ENCODE results near the gene HSD3B7.
"Not testable (repeated sequence)": the region's sequence is repeated elsewhere in the genome, so short reads cannot be mapped to it uniquely, and the experiment has no call there.

The HSD3B7 gene

DNA sequence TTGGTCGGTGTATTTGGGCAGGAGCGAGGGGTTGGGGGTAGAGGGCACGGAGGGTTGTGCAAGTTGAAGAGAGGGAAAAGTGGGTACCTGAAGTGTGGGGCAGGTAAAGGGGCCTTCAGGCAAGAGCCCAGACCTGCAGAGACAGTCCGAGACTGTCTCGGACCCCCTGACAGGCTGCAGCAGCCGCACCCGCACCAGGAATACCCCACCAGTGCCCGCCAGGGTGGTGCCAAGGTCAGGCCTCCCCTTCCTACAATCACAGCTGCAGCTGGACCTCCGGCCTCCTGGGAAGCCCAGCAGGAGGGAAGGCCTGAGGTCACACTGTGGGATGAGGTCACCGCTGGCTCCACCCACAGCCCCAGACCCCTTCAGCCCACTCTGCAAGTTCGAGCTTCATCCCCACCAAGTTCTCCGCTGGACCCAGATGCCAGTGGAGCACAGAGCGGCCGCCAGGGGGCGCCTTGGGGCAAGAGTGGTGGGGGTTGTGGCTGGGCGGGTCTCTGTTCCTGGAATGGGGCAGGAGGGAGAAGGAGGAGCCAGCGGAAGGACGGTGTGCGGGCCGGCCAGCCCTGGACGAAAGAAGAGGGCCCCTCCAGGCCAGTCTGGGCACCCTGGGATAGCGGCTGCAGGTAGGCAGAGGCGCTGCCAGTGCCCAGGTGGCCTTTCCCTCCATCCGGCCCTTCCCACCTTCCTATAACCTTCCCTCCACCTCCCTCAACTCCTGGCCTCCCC is at the start of gene HSD3B7:
TSS of gene HSD3B7 (plus strand) at position 539 of the 732 bp plus-strand sequence. CDS start 452 bp downstream, outside the sequence.
- DNase-seq: no peak

GRCh38 chr16:30937692-30938091 is 47.3 kb upstream of the HSD3B7 start:
- no peak for DNase-seq

DNA sequence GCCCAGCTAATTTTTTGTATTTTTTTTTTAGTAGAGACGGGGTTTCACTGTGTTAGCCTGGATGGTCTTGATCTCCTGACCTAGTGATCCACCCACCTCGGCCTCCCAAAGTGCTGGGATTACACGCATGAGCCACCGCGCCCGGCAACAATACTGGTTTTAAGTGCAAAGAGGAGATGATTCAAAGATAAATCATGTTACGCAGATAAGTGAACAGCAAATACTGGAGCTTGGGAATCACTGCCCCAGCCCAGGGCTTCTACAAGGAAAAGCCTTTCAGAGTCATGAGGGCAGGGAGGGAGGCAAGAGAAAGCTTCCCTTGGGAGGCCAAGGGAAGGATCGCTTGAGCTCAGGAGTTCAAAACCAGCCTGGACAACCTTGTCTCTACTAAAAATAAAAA is 45.4 kb upstream of the HSD3B7 start:
- DNase-seq: not testable (repeated sequence)

DNA sequence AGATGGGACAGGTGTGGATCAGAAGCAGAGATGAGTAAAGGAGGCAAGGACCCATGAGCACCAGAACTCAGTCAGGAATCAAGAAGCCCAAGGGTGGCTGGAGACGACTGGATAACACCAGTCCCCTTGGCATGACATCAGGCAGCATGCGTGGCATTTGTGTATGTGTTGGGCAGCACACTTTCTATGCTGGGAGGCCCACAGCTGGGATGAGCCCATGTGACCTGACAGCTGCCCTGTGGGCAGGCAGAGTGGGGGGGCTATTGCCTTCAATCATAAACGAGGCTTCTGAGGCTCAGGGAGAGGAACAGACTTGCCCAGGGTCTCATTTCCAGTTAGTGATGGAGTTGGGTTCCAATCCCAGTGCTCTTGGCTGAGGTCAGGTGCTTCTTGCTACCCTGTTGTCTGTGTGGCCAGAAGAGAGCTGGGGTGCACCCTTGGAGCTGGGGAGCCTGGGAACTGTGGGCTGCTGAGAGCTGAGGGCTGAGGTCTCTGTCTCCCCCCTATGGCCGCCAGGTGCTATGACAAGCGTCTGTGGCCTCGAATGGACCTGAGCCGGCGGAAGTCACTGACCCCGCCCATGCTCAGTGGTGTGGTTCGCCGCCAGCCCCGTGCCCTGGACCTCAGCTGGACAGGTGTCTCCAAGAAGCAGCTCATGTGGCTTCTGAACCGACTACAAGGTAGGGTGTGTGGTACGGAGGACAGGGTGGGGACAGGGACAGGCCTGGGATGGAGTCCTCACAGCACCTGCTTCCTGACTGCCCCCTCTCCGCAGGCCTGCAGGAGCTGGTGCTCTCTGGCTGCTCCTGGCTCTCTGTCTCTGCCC is 43.2 kb upstream of the HSD3B7 start:
- DNase-seq: no peak

DNA sequence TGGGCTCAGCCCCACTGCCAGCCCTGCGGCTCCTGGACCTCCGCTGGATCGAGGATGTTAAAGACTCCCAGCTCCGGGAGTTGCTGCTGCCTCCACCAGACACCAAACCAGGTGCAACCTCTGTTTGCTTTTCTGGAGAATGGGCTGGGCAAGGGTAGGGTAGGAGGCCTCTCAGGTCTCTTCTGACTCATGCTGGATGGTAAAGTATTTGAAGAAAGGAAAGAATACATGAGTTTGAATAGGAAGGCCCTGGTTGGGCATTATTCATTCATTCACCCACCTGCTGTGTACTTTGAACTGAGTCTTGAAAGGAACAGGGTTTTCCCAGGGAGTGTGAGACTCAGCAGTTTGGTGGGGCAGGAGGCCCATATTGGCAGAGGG is 42.6 kb upstream of the HSD3B7 start:
- no peak for DNase-seq

- no peak for DNase-seq
Measured at GRCh38 chr16:30944352-30944751, 40.7 kb upstream of the HSD3B7 start.

GRCh38 chr16:30946671-30947540 is 38.1 kb upstream of the HSD3B7 start:
- DNase-seq: no peak

DNA sequence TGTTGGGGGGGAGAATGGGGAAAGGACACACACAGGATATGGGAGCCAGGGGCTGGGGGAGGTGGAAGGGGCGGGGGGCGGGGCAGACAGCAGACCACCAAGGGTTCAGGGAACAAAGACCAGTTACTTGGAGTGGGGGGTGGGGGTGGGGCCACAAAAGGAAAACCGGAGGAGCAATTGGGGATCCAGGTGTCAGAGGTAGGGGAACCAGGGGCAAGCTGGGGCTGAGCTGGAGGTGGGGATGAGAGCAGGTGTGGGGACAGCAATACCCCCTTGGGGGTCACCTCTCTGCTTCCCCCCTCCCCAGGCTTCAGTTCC is 37.5 kb upstream of the HSD3B7 start:
- DNase-seq: no peak

DNA sequence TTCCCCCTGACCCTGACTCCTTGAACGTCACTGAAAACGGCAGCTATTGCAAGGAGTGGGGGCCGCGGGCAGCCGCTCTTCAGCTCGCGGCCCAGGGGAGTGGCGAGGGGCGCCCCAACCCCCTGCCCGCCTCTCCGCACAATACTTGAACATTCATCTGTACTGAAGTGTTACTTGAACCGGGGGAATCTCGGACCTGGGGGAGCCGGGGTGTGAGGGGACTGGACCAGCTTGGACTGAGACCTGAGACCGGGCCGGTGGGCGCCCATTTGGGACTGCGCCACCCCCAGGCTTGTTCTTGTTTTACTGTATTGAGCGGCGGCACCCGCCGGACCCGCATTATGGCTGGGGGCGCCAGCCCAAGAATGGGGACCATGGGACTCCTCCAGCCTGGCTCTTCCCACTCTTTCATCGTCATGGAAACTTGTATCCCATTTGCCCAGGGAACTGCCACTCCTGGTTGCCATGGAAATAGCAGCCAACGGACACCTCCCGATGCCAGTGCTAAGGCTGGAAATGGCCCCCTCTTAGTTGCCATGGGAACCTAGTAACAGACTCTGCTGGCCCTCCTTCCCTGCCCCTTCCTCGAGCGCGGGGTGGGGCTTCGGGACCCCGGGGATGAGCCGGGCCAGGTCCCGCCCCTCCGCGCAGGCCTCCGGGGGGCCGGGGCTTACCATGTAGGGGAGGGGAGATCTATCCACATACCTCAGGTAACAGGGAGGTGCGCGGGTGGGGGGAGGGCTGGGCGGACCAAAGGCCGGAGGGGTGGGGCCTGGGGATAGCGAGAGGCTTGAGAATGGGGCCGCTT is 36.9 kb upstream of the HSD3B7 start:
- DNase-seq: no peak

GRCh38 chr16:30948667-30949649 is 36.0 kb upstream of the HSD3B7 start, which contains the start of gene ORAI3:
Gene ORAI3 (plus strand): TSS chr16:30949068. CDS start chr16:30949290, 222 bp downstream.
- DNase-seq: no peak

- DNase-seq: no peak
Measured at GRCh38 chr16:30949650-30950515, 35.1 kb upstream of the HSD3B7 start.

DNA sequence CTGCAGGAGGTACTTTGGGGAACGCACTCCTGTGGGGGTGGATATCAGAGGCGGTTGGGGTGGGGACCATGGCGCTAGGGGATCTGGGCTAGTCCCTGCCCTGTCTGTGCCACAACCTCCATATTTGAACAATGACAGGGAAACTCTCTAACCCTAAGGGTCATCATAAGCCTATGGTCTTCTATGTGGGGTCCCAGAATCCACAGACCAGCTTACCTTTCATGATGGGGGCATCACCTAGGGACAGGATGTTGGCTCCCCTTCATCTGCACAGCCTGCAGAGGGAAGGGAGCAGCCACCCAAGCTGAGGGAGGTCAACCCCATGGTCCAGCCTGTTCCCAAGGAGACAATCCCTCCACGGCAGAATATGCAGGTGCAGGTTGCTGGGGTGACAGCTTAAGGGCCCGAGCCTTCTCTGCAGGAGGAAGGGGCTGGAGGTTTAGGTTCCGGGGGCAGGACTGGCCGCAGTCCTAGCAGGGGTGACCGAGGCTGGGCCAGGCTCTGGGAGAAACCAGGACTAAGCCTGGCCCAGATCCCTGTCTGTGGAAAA is 34.4 kb upstream of the HSD3B7 start:
- DNase-seq: no peak

- no peak for DNase-seq
Measured at GRCh38 chr16:30951193-30951592, 33.8 kb upstream of the HSD3B7 start.

DNA sequence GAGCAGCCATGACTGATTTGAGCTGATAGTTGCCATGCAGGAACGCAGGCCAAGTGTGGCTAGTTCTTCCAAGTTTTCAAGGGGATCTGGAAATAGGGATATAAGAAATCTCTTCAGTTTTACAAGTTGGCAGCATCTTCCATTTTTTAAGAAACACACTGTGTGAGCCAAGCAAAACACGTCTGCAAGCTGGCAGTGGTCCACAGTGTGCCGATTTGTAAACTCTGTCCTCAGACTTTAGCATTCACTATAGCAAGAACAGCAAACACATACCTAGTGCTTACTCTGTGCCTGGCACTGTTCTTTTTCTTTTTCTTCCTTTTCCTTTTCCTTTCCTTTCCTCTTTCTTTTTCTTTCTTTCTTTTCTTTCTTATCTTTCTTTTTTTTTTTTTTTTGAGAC is 33.3 kb upstream of the HSD3B7 start:
- DNase-seq: no peak

DNA sequence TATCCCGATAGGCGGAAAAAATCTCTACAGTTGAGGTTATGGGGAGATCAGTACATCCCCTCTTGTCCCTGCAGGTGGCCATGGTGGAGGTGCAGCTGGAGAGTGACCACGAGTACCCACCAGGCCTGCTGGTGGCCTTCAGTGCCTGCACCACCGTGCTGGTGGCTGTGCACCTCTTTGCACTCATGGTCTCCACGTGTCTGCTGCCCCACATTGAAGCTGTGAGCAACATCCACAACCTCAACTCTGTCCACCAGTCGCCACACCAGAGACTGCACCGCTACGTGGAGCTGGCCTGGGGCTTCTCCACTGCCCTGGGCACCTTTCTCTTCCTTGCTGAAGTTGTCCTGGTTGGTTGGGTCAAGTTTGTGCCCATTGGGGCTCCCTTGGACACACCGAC is 31.9 kb upstream of the HSD3B7 start:
- DNase-seq: no peak

- peak; percentile 65 for DNase-seq
Measured at GRCh38 chr16:30953511-30954124, 31.4 kb upstream of the HSD3B7 start.

DNA sequence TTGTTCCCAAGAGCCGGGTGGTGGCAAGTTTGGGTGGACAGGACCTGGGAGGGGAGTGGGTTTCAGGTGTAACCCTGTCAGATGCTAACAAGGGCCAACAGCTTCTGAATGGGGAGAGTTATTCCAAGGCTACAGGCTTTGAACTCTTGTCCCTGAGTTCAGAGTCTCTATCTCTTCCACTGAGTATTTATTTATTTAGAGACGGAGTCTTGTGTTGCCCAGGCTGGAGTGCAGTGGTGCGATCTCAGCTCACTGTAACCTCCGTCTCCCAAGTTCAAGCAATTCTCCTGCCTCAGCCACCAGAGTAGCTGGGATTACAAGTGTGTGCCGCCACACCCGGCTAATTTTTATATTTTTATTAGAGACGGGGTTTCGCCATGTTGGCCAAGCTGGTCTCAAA is 30.0 kb upstream of the HSD3B7 start:
- DNase-seq: no peak

DNA sequence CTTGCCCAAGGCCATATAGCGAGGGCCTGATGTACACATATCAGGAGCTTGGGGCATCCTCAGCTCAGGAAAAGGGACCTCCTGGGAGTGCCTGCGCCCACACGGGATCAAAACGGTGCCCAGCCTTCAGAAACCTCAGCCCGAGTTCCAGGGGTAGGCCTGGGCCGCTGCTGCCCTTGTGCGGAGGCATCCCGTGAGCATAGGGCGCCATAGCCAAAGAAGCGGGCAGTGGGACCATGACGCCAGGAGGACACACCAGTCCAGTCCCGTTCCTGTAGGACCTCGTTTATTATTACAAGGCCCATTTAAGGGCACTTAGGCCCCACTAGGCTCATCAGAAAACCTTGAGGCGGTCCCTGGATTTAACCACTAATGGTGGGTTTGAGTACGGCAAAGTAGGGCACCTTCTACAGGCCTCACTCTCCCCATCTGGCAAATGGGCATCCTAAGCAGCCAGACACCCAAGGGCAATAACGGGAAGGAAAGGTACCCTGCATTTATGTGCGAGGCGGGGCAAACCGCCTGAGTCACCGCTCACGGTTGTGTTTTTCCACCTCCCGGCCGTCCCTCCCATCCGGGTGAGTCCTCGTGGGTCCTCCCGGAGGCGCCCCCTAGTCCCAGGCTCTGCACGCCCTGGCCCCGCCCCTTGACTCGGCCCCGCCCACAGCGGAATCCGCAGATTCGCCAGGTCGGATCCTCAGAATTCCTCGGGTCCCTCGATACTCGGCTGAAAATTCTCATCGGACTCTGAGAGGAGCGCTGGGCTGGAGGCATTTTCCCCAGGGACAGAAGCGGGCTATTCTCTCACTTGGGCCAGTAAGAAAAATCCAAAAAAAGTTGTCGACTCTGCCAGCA is 28.2 kb upstream of the HSD3B7 start:
- no peak for DNase-seq
